Stimulated activated CD4-positive, alpha-beta T cell treated with anti-CD3 and anti-CD28 coated beads, Interleukin-4, amount 100 ng/mL, for 48 hours (primary cell): ENCODE data around the gene ZC3H13.
"Not testable (repeated sequence)": the region's sequence is repeated elsewhere in the genome, so short reads cannot be mapped to it uniquely, and the experiment has no call there.

Source experiments
- DNase-seq, 2 donors: peaks; one replicate each; pipeline ENCODE4 v3.0.0-alpha.2; 2020; ENCODE audit warnings: low read depth in 2 of 2

Gene ZC3H13

GRCh38 chr13:46006688-46007452 lies 45.7 kb downstream of the ZC3H13 start:
- DNase-seq: no peak

DNA sequence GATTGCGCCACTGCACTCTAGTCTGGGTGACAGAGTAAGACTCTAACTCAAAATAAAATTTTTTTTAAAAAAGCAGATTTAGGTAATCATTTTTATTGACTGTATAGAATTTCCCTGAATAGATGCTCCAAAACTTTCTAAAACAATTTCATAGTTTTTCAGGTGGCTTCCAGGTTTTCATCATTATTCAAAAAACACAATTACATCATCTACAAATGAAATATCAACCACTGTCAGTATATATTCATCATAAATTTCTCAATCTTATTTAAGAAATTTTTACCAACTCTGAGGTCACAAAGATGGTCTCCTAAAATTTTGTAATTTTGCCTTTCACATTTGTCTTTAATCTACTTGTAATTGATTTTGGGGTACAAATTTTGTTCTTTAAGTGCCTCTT lies 48.1 kb downstream of the ZC3H13 start:
- DNase-seq: no peak

DNA sequence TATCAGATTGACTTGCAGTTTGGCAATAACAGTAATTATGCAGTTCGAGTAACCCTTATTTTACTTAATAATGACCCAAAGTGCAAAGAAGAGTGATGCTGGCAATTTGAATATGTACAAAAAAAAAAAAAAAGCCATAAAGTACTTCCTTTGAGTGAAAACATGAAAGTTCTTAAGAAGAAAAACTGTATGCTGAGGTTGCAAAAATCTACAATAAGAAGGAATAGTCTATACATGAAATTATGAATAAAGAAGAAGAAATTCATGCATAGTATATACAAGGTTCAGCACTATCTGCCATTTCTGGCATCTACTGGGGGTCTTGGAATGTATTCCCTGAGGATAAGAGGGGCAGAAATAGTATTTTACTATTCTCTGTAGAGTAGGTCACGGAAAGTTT lies 55.9 kb downstream of the ZC3H13 start:
- DNase-seq: no peak

- DNase-seq: no peak
Observed at GRCh38 chr13:45995245-45995644, 57.3 kb downstream of the ZC3H13 start.

DNA sequence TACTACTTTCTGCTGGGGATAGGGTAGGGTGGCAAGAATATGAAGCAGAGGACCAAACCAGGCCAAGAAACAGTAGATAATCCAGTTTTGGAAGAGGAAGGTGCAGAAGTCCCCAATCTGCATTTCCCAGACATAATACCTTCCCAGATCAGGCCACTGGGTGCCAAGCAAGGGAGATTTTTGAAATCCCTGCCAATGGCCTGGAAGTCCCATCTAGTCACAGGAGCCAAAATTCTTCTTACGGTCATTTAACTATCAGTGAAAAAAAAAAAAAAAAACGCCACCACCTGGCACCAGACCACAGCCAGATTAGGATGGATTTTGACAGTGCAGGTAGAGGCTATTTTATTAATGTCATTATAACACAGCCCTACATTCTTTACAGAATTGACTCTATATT lies 57.8 kb downstream of the ZC3H13 start:
- DNase-seq: no peak

DNA sequence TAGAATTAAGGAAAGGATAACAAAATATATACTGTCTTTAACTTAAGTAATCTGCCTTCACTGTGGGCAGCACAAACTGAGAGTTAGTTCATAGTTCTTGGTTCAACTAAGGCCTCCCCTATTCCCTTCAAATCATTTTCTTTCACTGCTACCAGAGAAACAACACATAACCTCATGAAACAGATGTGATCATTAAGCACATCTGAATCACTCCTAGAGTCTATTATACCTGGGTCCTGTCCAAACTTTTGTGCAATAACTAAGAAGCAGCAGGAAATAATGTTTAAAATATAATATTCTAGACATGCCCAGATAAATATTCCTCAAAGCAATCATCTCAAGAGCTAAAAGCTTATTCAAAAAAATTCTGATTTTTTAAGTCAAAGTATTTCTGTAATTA lies 62.9 kb downstream of the ZC3H13 start:
- no peak for DNase-seq

- not testable (repeated sequence) for DNase-seq
Observed at GRCh38 chr13:45981127-45981526, 71.4 kb downstream of the ZC3H13 start.

- no peak for DNase-seq
Observed at GRCh38 chr13:45975337-45975736, 77.2 kb downstream of the ZC3H13 start.

GRCh38 chr13:45974500-45974899 lies 78.0 kb downstream of the ZC3H13 start:
- DNase-seq: no peak

DNA sequence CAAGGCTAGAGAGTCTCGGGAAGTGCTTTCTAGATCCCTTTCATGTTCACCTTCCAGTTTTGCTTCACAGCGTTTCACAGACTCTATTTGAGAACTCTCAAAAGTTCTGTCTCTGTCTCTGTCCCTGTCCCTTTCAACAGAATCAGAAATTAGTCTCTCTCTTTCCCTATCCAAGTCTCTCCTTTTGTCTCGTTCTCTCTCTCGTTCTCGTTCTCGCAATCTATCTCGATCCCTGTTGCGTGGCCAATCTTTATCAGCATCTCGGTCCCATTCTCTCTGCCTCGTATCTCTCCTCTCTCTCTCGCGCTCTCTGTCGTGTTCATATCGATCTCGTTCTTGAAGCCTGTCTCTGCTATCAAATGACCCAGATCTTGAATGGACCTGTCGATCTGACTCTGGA lies 85.0 kb downstream of the ZC3H13 start:
- no peak for DNase-seq

DNA sequence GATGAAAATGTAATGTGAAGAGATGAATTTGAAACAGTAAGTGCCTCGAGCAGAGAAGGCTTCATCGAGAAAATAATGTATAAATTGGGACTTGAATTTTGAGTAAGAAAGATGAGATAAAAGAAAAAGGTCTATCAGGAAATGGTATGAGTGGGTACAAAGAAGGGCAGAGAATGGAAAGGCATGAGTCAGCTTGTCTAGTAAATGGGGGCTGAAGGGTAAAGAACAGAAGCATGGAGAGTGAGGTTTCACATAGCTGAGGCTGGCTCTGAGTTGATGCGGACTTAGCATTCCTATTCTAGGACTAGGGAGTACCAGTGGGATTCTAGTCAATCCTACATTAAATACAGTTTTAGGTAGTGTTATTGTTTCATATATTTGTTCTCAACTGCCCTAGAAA lies 85.8 kb downstream of the ZC3H13 start:
- no peak for DNase-seq

DNA sequence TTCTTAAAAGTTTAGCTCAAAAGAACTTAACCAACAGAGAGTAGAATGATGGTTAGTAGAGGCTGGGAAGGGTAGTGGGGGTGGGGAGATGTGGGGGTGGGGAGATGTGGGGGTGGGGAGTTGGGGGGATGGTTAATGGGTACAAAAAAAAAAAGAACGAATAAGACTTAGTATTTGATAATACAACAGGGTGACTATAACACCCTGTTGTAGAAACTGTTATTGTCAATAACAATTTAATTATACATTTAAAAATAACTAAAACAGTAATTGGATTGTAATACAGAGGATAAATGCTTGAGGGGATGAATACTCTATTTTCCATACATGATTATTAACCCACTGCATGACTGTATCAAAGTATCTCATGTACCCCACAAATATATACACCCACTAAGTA lies 91.1 kb downstream of the ZC3H13 start:
- no peak for DNase-seq

DNA sequence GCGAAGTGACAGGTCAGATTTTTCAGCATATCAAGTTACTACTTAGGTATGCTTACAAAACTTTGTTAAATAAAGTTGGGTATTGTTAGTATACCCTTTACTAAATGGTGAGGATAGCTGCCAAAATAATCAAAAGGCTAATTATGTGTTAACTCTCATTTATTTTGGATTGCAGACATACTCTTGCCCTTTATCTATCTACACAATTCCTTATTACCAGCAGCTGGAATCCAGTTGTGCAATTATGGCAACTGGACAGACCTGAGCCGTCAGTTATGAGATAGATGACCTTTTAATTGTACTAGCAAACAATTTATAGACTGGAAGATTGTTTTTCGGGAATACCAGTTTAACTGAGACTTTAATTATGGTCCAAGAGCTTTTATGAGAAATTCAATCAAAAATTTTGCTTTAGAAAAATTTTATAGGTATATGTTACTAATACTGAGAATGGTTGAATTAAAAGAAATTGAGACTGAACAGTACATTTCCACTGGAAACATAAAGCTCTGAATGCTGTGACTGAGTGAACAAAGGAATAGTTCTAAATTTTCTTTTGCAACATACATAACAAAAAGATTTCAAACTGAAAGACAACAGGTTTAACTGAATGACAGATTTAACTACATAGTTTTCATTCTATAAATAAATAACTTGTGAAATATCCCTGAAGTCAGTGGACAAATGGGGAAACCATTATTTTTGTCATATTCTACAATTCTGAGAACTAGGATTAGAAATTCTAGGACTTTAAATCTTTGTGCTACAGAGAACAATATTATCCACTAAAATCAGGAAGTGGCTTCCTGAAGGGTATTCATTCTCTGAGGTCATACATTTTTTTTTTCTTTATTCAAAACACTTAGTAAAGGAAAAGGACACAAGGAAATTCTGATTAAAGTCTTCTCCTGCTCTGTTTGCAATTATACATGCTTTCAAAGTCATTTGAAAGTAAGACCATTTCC lies 97.4 kb downstream of the ZC3H13 start:
- DNase-seq: no peak

DNA sequence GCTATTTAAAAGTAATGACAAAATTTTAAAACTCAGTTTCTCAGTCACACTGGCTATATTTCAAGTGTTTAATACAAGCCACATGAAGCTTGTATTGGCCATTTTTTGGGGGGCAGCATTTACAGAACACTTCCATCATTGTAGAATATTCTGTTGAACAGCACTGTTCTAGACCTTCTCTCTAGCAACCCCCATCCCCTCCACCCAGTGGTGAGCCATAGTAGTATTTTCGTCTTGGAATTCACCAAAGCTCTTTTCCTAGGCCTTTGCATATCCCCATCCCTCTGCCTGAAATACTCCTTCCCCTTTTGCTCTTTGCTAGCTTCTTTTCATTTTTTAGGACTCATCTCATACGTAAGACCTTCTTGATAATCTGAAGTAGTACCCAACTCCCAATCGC lies 99.5 kb downstream of the ZC3H13 start:
- DNase-seq: no peak

GRCh38 chr13:45951724-45952123 lies 100.8 kb downstream of the ZC3H13 start:
- no peak for DNase-seq

- no peak for DNase-seq
Observed at GRCh38 chr13:45951166-45951565, 101.4 kb downstream of the ZC3H13 start.

DNA sequence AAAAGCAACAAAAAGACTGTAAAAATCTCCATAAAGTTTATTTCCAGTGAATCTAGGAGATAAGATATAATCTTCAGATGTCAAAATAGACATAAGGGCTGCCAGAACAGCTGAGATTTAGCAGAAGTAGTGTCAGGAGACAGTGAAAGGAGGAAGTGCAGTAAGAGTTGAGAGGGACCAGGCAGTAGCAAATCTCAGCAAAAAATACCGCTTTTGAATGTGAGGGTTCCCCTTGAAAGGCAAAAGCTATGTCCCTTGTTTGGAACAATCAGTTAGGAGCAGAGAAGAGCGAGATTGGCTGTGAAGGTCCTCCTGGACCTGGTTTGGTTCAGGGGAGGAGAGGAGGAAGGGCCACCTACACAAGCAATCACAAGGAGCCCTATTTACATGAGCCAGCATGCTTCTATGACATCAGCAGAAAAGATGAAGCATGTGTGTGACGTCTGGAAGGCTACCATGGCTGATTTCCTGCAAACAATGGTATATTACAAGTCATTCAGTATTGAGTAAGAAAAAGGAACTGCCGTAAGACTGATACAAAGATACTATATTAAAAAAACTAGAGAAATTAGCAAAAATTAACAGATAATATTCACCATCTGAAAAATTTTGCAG lies 102.1 kb downstream of the ZC3H13 start:
- DNase-seq: no peak

DNA sequence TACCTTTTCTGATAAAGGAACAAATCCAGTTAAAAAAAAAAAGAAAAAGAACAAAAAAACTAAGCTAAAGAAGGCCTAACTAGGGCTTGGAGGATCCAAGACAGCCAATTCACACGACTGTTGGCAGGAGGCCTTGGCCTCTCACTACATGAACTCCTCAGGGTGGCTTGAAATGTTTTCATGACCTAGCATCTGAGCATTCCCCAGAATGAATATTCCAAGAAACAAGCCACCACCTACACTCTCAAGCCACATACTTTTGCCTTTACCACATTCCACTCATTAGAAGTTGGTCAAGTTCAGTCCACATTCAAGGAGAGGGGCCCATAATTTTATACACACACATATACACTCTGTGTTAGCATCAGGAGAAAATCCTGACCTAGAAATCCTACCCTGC lies 103.4 kb downstream of the ZC3H13 start:
- no peak for DNase-seq

GRCh38 chr13:45943965-45944364 lies 108.6 kb downstream of the ZC3H13 start:
- DNase-seq: no peak

- DNase-seq: no peak
Observed at GRCh38 chr13:45943120-45943519, 109.4 kb downstream of the ZC3H13 start.

DNA sequence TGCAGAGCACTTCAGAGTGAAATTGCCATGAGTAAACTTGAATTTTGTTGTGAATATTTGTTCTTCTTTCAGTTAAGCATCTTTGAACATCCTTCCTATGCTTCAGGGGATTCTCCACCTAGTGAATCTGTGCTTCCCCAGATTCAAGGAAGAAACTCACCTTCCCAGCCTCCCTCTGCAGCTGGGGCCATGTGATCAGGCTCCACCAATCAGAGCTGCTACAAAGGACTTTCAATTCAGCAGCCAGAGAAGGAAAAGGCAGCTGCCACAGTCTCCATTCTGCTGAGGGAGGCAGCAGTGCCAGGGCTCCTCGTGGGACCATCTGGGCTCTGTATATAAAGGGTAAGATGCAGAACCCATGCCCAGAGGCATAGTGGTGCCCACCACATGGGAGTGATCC lies 111.3 kb downstream of the ZC3H13 start:
- DNase-seq: no peak

- DNase-seq: no peak
Observed at GRCh38 chr13:45940061-45940460, 112.5 kb downstream of the ZC3H13 start.

GRCh38 chr13:45936621-45937020 lies 115.9 kb downstream of the ZC3H13 start:
- DNase-seq: no peak
